ENCODE measurements around the gene VAT1L.

The VAT1L gene

GRCh38 chr16:77897831-77898605 lies 109.7 kb downstream of the VAT1L start:
- no peak for DNase-seq (ENCODE audit: low read depth)
- no peak for TF ChIP-seq CTCF (IDR thresholded peaks at IDR 0.05; ENCODE audit: insufficient read depth, low read depth, low read length, missing control alignments)
- H3K4me3 ChIP-seq (ENCODE audit: low read depth, low read length), result no peak overlapping the region

DNA sequence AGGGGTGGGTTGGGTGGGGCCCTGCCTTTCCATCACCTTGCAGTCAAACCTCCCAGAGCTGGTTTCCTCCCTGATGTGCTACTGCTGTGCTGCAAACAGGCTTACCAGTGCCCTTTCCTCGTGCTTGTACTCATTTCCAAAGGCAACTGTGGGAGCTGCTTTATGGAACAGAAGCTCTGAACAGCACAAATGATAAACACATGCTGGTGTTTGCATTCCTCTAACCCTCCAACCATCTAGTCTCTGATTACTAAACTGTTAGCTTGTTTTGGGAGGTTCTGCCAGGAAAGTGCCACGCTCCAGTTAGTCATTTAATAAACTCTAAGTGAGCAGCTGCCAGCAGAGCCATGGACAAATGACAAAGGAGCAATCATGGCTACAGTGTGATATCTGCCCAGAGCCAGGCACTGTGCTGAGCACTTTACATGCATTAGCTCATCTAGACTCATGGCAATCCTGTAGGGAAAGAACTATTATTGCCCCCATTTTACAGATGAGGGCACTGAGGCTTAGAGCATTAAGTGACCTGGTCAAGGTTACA lies 110.4 kb downstream of the VAT1L start:
- H3K4me3 ChIP-seq (ENCODE audit: low read depth, low read length), result no peak overlapping the region
- DNase-seq (ENCODE audit: low read depth), result no peak
- TF ChIP-seq CTCF (IDR thresholded peaks at IDR 0.05; ENCODE audit: insufficient read depth, low read depth, low read length, missing control alignments), result no peak

GRCh38 chr16:77899416-77899815 lies 111.1 kb downstream of the VAT1L start:
- no peak for DNase-seq (ENCODE audit: low read depth)
- H3K4me3 ChIP-seq (ENCODE audit: low read depth, low read length), result no peak overlapping the region
- TF ChIP-seq CTCF (IDR thresholded peaks at IDR 0.05; ENCODE audit: insufficient read depth, low read depth, low read length, missing control alignments), result no peak

- no peak for TF ChIP-seq CTCF (IDR thresholded peaks at IDR 0.05; ENCODE audit: insufficient read depth, low read depth, low read length, missing control alignments)
- DNase-seq (ENCODE audit: low read depth), result no peak
- H3K4me3 ChIP-seq (ENCODE audit: low read depth, low read length), result no peak overlapping the region
Observed at GRCh38 chr16:77905374-77905920, 117.1 kb downstream of the VAT1L start.

- no peak overlapping the region for H3K4me3 ChIP-seq (ENCODE audit: low read depth, low read length)
- DNase-seq (ENCODE audit: low read depth), result no peak
- no peak for TF ChIP-seq CTCF (IDR thresholded peaks at IDR 0.05; ENCODE audit: insufficient read depth, low read depth, low read length, missing control alignments)
Observed at GRCh38 chr16:77910021-77910420, 121.7 kb downstream of the VAT1L start.

- H3K4me3 ChIP-seq (ENCODE audit: low read depth, low read length), result no peak overlapping the region
- no peak for DNase-seq (ENCODE audit: low read depth)
- no peak for TF ChIP-seq CTCF (IDR thresholded peaks at IDR 0.05; ENCODE audit: insufficient read depth, low read depth, low read length, missing control alignments)
Observed at GRCh38 chr16:77912617-77913016, 124.3 kb downstream of the VAT1L start.

Measured in GM12865 (cell line).